CD4-positive, alpha-beta memory T cell (primary cell): ENCODE data around the gene SERBP1. TPM values are rescaled to one million over a fixed set of nuclear protein-coding genes. Genes with fewer than 3 reads are reported as not detected.
"Not testable (repeated sequence)": the region's sequence is repeated elsewhere in the genome, so short reads cannot be mapped to it uniquely, and the experiment has no call there.

ENCODE experiments used
- CTCF ChIA-PET: fragments of 350-600 bp; sonication (Branson Sonifier 250); formaldehyde crosslinking; loops from one replicate; lab custom pipeline; 2021; ENCODE audit warnings: inconsistent platforms; ENCODE audit not compliant: partially characterized antibody; lab: Charles Lee
- POLR2A ChIA-PET: fragments of 350-600 bp; sonication (Branson Sonifier 250); formaldehyde crosslinking; loops from one replicate; lab custom pipeline; 2021; ENCODE audit not compliant: partially characterized antibody; lab: Charles Lee
- DNase-seq, 5 donors: peaks; one replicate each; pipeline versions ENCODE4 v3.0.0 to v3.0.0-alpha.2; 2020 to 2022; ENCODE audit warnings: mixed read lengths in 1 of 5
- H3K27ac ChIP-seq: one replicate; pipeline ENCODE4 v1.7.0; 2013; ENCODE audit warnings: low read depth, low read length
- H3K27me3 ChIP-seq: 2 replicates; pipeline ENCODE4 v1.7.0; 2013; ENCODE audit warnings: mild to moderate bottlenecking, low read length, moderate library complexity; ENCODE audit not compliant: insufficient read depth
- H3K36me3 ChIP-seq: 2 replicates; pipeline ENCODE4 v1.7.0; 2013; ENCODE audit warnings: mild to moderate bottlenecking, low read length, moderate library complexity; ENCODE audit not compliant: insufficient read depth
- H3K4me1 ChIP-seq: 2 replicates; pipeline ENCODE4 v1.7.0; 2013; ENCODE audit warnings: mild to moderate bottlenecking, low read length, moderate library complexity; ENCODE audit not compliant: insufficient read depth
- H3K4me3 ChIP-seq, 2 donors: one replicate each; pipeline ENCODE4 v1.7.0; 2013; ENCODE audit warnings: low read length in 2 of 2, mild to moderate bottlenecking in 1 of 2
- H3K9me3 ChIP-seq, 2 donors: one replicate each; pipeline ENCODE4 v1.7.0; 2013; ENCODE audit warnings: low read length in 2 of 2, control low read depth in 1 of 2; ENCODE audit not compliant: control insufficient read depth in 1 of 2
- H3K27ac Mint-ChIP-seq, 7 donors: one replicate each; pipeline ENCODE4 v1.8.0; 2020 to 2021; ENCODE audit warnings: mixed read lengths in 7 of 7, mild to moderate bottlenecking in 6 of 7, inconsistent platforms in 3 of 7, moderate library complexity in 3 of 7
- H3K27me3 Mint-ChIP-seq, 2 donors: one replicate each; pipeline ENCODE4 v1.8.0; 2020 to 2021; ENCODE audit warnings: mixed read lengths in 2 of 2
- H3K36me3 Mint-ChIP-seq, 2 donors: one replicate each; pipeline ENCODE4 v1.8.0; 2020 to 2021; ENCODE audit warnings: mixed read lengths in 2 of 2, inconsistent platforms in 1 of 2, mild to moderate bottlenecking in 1 of 2
- H3K4me1 Mint-ChIP-seq, 4 donors: one replicate each; pipeline ENCODE4 v1.8.0; 2020 to 2021; ENCODE audit warnings: mixed read lengths in 4 of 4, mild to moderate bottlenecking in 1 of 4
- H3K4me3 Mint-ChIP-seq, 8 donors: one replicate each; pipeline ENCODE4 v1.8.0; 2020 to 2021; ENCODE audit warnings: mixed read lengths in 8 of 8, mild to moderate bottlenecking in 7 of 8, moderate library complexity in 6 of 8, inconsistent platforms in 3 of 8
- H3K9me3 Mint-ChIP-seq, 8 donors: one replicate each; pipeline ENCODE4 v1.8.0; 2020 to 2021; ENCODE audit warnings: mixed read lengths in 8 of 8, mild to moderate bottlenecking in 5 of 8, inconsistent platforms in 3 of 8, moderate library complexity in 1 of 8
- intact Hi-C: fragments of 100-400 bp; cut with micrococcal nuclease; formaldehyde crosslinking; loops from one replicate; pipeline ENCODE4 v1.15.1; 2023
- polyA plus RNA-seq, 2 donors: library from polyadenylated mRNA; unstranded; fragments of 300-500 nt; fragmentation: Illumina TruSeq; gene quantifications; one replicate each; pipeline ENCODE4 v1.2.3, GENCODE V29; 2021
- total RNA-seq, 2 experiments: library from RNA; stranded (reverse); gene quantifications; one replicate each; pipeline ENCODE4 v1.2.3, GENCODE V29; 2021

Gene SERBP1
- total and polyA plus RNA-seq, 4 experiments from 2014 or later = 94.9 to 154 (median 136) TPM

GRCh38 chr1:67427947-67428346 lies 2.3 kb downstream of the SERBP1 start:
- no peaks in the 10 kb centered on the region for H3K9me3 ChIP-seq
- DNase-seq = no peak
- H3K36me3 Mint-ChIP-seq = peaks cover 32 to 73% of the 10 kb centered on the region in 2 donors
- peak overlapping the region; percentile 32 to 98 (median 69) for H3K27ac Mint-ChIP-seq
- peak overlapping the region; percentile 92 to 99 (median 95) for H3K4me3 Mint-ChIP-seq
- intact Hi-C loops = loop anchor here (10.0 kb wide), 1 partner anchor 283 kb away; no protein-coding TSS in a partner anchor
- ChIA-PET POLR2A (interaction anchor here (1.2 to 4.1 kb wide), 4 partner anchors 9 to 257 kb away, joined by 6 to 27 read pairs (median 15); partner anchors contain the start of gene GADD45A), CTCF (interaction anchor here (1.1 to 1.7 kb wide), 6 partner anchors 9 to 72 kb away, joined by 3 to 4 read pairs (median 3); no protein-coding TSS in a partner anchor)
- H3K27me3 ChIP-seq = no peaks in the 10 kb centered on the region
- peak overlapping the region; percentile 88 for H3K27ac ChIP-seq
- H3K36me3 ChIP-seq = peaks cover 27% of the 10 kb centered on the region
- peaks cover 35 to 78% (median 48%) of the 10 kb centered on the region in 4 donors for H3K4me1 Mint-ChIP-seq
- no peaks in the 10 kb centered on the region for H3K27me3 Mint-ChIP-seq
- H3K9me3 Mint-ChIP-seq = no peaks in the 10 kb centered on the region
- H3K4me3 ChIP-seq = peak overlapping the region; percentile 87 to 91
- peaks cover 52% of the 10 kb centered on the region for H3K4me1 ChIP-seq

- ChIA-PET CTCF (interaction anchor here (1.4 to 1.6 kb wide), 3 partner anchors 9 to 11 kb away, joined by 3 to 4 read pairs (median 3); no protein-coding TSS in a partner anchor), POLR2A (interaction anchor here (1.2 to 4.1 kb wide), 3 partner anchors 8 to 257 kb away, joined by 6 to 27 read pairs (median 24); partner anchors contain the start of gene GADD45A)
- no peaks in the 10 kb centered on the region for H3K27me3 Mint-ChIP-seq
- Histone ChIP-seq H3K9me3 (no peaks in the 10 kb centered on the region), H3K27ac (peak overlapping the region; percentile 88), H3K36me3 (peaks cover 30% of the 10 kb centered on the region), H3K27me3 (no peaks in the 10 kb centered on the region), H3K4me1 (peaks cover 52% of the 10 kb centered on the region), H3K4me3 (peak overlapping the region; percentile 87 to 91)
- peaks cover 32 to 78% of the 10 kb centered on the region in 2 donors for H3K36me3 Mint-ChIP-seq
- no peaks in the 10 kb centered on the region for H3K9me3 Mint-ChIP-seq
- H3K27ac Mint-ChIP-seq = peak overlapping the region; percentile 32 to 98 (median 69)
- intact Hi-C loops = loop anchor here (10.0 kb wide), 1 partner anchor 283 kb away; no protein-coding TSS in a partner anchor
- DNase-seq = no peak
- peak overlapping the region; percentile 92 to 99 (median 95) for H3K4me3 Mint-ChIP-seq
- peaks cover 35 to 78% (median 51%) of the 10 kb centered on the region in 4 donors for H3K4me1 Mint-ChIP-seq
Measured at GRCh38 chr1:67427465-67427864, 2.7 kb downstream of the SERBP1 start.

- intact Hi-C loops = loop anchor here (10.0 kb wide), 1 partner anchor 276 kb away; no protein-coding TSS in a partner anchor
- peaks cover 51% of the 10 kb centered on the region for H3K4me1 ChIP-seq
- ChIA-PET CTCF (no interaction called here), POLR2A (no interaction called here)
- no peak overlapping the region for H3K27ac ChIP-seq
- Mint-ChIP-seq H3K27me3 (no peaks in the 10 kb centered on the region), H3K4me3 (no peak overlapping the region), H3K36me3 (peaks cover 59 to 90% of the 10 kb centered on the region in 2 donors), H3K9me3 (no peaks in the 10 kb centered on the region), H3K4me1 (peaks cover 34 to 74% (median 59%) of the 10 kb centered on the region in 4 donors), H3K27ac (peak overlapping the region in 6 of 7 donors; percentile 11 to 73 (median 56))
- no peaks in the 10 kb centered on the region for H3K27me3 ChIP-seq
- DNase-seq = no peak
- H3K36me3 ChIP-seq = peaks cover 79% of the 10 kb centered on the region
- no peaks in the 10 kb centered on the region for H3K9me3 ChIP-seq
- no peak overlapping the region for H3K4me3 ChIP-seq
Measured at GRCh38 chr1:67420835-67421492, 9.2 kb downstream of the SERBP1 start.

GRCh38 chr1:67418839-67419586 lies 11.2 kb downstream of the SERBP1 start:
- H3K4me3 Mint-ChIP-seq = peak overlapping the region in 4 of 8 donors; percentile 1 to 13 (median 6)
- peaks cover 65 to 89% of the 10 kb centered on the region in 2 donors for H3K36me3 Mint-ChIP-seq
- Histone ChIP-seq H3K9me3 (no peaks in the 10 kb centered on the region), H3K4me1 (peaks cover 42% of the 10 kb centered on the region), H3K4me3 (no peak overlapping the region), H3K27ac (no peak overlapping the region), H3K27me3 (no peaks in the 10 kb centered on the region), H3K36me3 (peaks cover 82% of the 10 kb centered on the region)
- ChIA-PET POLR2A (interaction anchor here (2.3 kb wide), 1 partner anchor 10 kb away, joined by 24 read pairs; the partner anchor contains the start of gene SERBP1), CTCF (interaction anchor here (0.7 to 1.0 kb wide), 3 partner anchors 8 to 94 kb away, joined by 3 to 4 read pairs (median 3); no protein-coding TSS in a partner anchor)
- no peak for DNase-seq
- peaks cover 34 to 74% (median 54%) of the 10 kb centered on the region in 4 donors for H3K4me1 Mint-ChIP-seq
- H3K27ac Mint-ChIP-seq = peak overlapping the region in 5 of 7 donors; percentile 57 to 77 (median 70)
- H3K9me3 Mint-ChIP-seq = no peaks in the 10 kb centered on the region
- no peaks in the 10 kb centered on the region for H3K27me3 Mint-ChIP-seq
- intact Hi-C loops = no loop called here

- H3K27me3 Mint-ChIP-seq, H3K27ac ChIP-seq, H3K9me3 ChIP-seq, H3K4me3 ChIP-seq, DNase-seq, intact Hi-C loops, H3K9me3 Mint-ChIP-seq, H3K27me3 ChIP-seq, H3K4me3 Mint-ChIP-seq: not testable (repeated sequence)
- CTCF ChIA-PET = interaction anchor here (1.0 kb wide), 1 partner anchor 71 kb away, joined by 3 read pairs; no protein-coding TSS in a partner anchor
- peaks cover 84% of the 10 kb centered on the region for H3K36me3 ChIP-seq
- H3K4me1 Mint-ChIP-seq = peaks cover 31 to 67% (median 50%) of the 10 kb centered on the region in 4 donors
- POLR2A ChIA-PET = interaction anchor here (3.3 kb wide), 1 partner anchor 12 kb away, joined by 15 read pairs; the partner anchor contains the start of gene SERBP1
- H3K27ac Mint-ChIP-seq = peak overlapping the region in 3 of 7 donors; percentile 8 to 59 (median 50)
- peaks cover 37% of the 10 kb centered on the region for H3K4me1 ChIP-seq
- H3K36me3 Mint-ChIP-seq = peaks cover 59 to 90% of the 10 kb centered on the region in 2 donors
Measured at GRCh38 chr1:67417733-67418132, 12.5 kb downstream of the SERBP1 start.

GRCh38 chr1:67415041-67415440 lies 15.2 kb downstream of the SERBP1 start:
- H3K27ac Mint-ChIP-seq = peak overlapping the region in 3 of 7 donors; percentile 17 to 65 (median 22)
- peaks cover 69% of the 10 kb centered on the region for H3K36me3 ChIP-seq
- no peak overlapping the region for H3K27ac ChIP-seq
- no peak for DNase-seq
- H3K4me1 ChIP-seq = peaks cover 22% of the 10 kb centered on the region
- H3K9me3 Mint-ChIP-seq = no peaks in the 10 kb centered on the region
- H3K4me1 Mint-ChIP-seq = peaks cover 20 to 45% (median 30%) of the 10 kb centered on the region in 4 donors
- POLR2A ChIA-PET = interaction anchor here (2.2 to 3.3 kb wide), 2 partner anchors 13 to 15 kb away, joined by 6 to 15 read pairs; partner anchors contain the start of gene SERBP1
- intact Hi-C loops = no loop called here
- no peaks in the 10 kb centered on the region for H3K27me3 ChIP-seq
- H3K4me3 Mint-ChIP-seq = no peak overlapping the region
- peaks cover 54 to 84% of the 10 kb centered on the region in 2 donors for H3K36me3 Mint-ChIP-seq
- H3K9me3 ChIP-seq = no peaks in the 10 kb centered on the region
- H3K27me3 Mint-ChIP-seq = no peaks in the 10 kb centered on the region
- H3K4me3 ChIP-seq = no peak overlapping the region
- CTCF ChIA-PET = no interaction called here
